Gastrocnemius medialis (tissue), 4 donors: ENCODE measurements around the gene ADCY9.
A peak's percentile ranks its signal among the peaks of the same experiment; 100 is the strongest.

ENCODE experiments used
- POLR2A ChIP-seq, 2 donors: fragments of 450-650 bp; IDR thresholded peaks; one replicate each; pipeline ENCODE4 v1.6.1; 2017; ENCODE audit warnings: antibody characterized with exemption in 2 of 2, mild to moderate bottlenecking in 2 of 2, moderate library complexity in 2 of 2
- TF ChIP-seq, protein P1 (sequence below), 5 experiments: fragments of 450-650 bp in 3 of 5; fragments of 200-600 bp in 2 of 5; sonication (generic) in 2 of 5; IDR thresholded peaks in 4 of 5; conservative IDR thresholded peaks in 1 of 5; 1 replicate in 4 of 5; 2 replicates in 1 of 5; pipeline ENCODE4 v1.5.1; 2016 to 2019; ENCODE audit warnings: antibody characterized with exemption in 5 of 5, mild to moderate bottlenecking in 3 of 5, moderate library complexity in 3 of 5

DNA sequence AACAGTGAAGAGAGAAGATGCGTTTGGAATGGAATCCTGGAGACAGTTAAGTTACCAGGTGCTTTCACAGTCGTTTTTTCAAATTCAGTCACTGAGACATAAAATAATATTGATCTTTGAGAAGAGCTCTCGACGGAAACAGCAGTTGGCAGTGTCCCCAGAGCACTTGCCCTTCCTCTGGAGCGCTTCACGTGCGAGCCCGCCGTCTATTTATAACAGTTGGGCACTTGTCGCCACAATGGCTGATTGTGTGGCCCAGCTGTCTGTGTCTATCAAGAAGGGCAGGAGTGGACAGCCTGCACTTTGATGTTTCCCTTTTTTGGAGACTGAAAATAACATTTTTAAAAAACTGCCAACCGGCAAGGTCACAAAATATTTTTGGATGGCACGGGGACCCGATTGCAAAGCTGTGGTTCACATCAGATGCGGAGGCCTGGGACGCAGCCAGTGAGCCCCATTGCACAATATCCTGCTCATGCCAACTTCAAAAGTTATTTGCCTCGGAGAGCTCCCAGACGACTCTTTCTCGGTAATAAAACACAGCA is 62.9 kb downstream of the ADCY9 start:
- TF ChIP-seq, protein P1, sequence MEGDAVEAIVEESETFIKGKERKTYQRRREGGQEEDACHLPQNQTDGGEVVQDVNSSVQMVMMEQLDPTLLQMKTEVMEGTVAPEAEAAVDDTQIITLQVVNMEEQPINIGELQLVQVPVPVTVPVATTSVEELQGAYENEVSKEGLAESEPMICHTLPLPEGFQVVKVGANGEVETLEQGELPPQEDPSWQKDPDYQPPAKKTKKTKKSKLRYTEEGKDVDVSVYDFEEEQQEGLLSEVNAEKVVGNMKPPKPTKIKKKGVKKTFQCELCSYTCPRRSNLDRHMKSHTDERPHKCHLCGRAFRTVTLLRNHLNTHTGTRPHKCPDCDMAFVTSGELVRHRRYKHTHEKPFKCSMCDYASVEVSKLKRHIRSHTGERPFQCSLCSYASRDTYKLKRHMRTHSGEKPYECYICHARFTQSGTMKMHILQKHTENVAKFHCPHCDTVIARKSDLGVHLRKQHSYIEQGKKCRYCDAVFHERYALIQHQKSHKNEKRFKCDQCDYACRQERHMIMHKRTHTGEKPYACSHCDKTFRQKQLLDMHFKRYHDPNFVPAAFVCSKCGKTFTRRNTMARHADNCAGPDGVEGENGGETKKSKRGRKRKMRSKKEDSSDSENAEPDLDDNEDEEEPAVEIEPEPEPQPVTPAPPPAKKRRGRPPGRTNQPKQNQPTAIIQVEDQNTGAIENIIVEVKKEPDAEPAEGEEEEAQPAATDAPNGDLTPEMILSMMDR (IDR thresholded peaks at IDR 0.05 in 4 of 5, conservative IDR thresholded peaks at IDR 0.05 in 1 of 5) = no peak
- TF ChIP-seq POLR2A (IDR thresholded peaks at IDR 0.05) = peak in 1 of 2 donors; percentile 48
